Measurements from ENCODE around the gene CEBPZ. TPM values are rescaled to one million over a fixed set of nuclear protein-coding genes. Genes with fewer than 3 reads are reported as not detected.

Gene CEBPZ
- total RNA-seq, 1 experiment from 2014 or later, result 47.8 TPM

- ATAC-seq, result no peak
- H3K9ac ChIP-seq (ENCODE audit: low read length), result no peak overlapping the region
- H3K4me2 ChIP-seq (ENCODE audit: low read length), result no peak overlapping the region
- DNase-seq (ENCODE audit: low read depth, low spot score), result no peak
- H3K4me3 ChIP-seq (replicated peaks in 1 of 2; ENCODE audit: low read depth in 1 of 2, low read length in 2 of 2), result no peak overlapping the region
- H3K79me2 ChIP-seq (ENCODE audit: insufficient read depth, low read length), result no peaks in the 10 kb centered on the region
- H3K9me2 ChIP-seq (ENCODE audit: insufficient read depth), result no peaks in the 10 kb centered on the region
- no peak overlapping the region for H3K27ac ChIP-seq (ENCODE audit: low read depth, low read length)
- TF ChIP-seq ZFX (IDR thresholded peaks at IDR 0.05), result no peak
- TF ChIP-seq MAX (IDR thresholded peaks at IDR 0.05), result no peak
- no peak for TF ChIP-seq ELF1 (IDR thresholded peaks at IDR 0.05; ENCODE audit: borderline replicate concordance, low read depth)
- TF ChIP-seq ATF3 (IDR thresholded peaks at IDR 0.05), result no peak
- no peak for TF ChIP-seq JUND (IDR thresholded peaks at IDR 0.05)
- TF ChIP-seq ZNF274 (IDR thresholded peaks at IDR 0.05; ENCODE audit: low read depth, low read length), result no peak
- TF ChIP-seq YY1 (IDR thresholded peaks at IDR 0.05; ENCODE audit: extremely low read depth, insufficient replicate concordance, low read depth, low read length), result no peak
- no peak for TF ChIP-seq EGR1 (IDR thresholded peaks at IDR 0.05; ENCODE audit: low read depth)
- no peak for TF ChIP-seq EZH2phosphoT487 (IDR thresholded peaks at IDR 0.05; ENCODE audit: borderline replicate concordance)
- TF ChIP-seq FOSL1 (IDR thresholded peaks at IDR 0.05; ENCODE audit: low read depth), result no peak
- no peak for TF ChIP-seq ZBTB33 (IDR thresholded peaks at IDR 0.05; ENCODE audit: extremely low read depth, insufficient replicate concordance, low read length)
- TF ChIP-seq CEBPB (IDR thresholded peaks at IDR 0.05; ENCODE audit: low read depth), result no peak
- TF ChIP-seq POLR2AphosphoS5 (IDR thresholded peaks at IDR 0.05; ENCODE audit: low read depth, low read length), result no peak
- TF ChIP-seq CBX3 (IDR thresholded peaks at IDR 0.05; ENCODE audit: low read depth), result no peak
- H3K36me3 ChIP-seq (ENCODE audit: control insufficient read depth in 1 of 2, insufficient read depth in 2 of 2, low read length in 2 of 2), result no peaks in the 10 kb centered on the region
- CTCF ChIA-PET, result interaction anchor here (2.6 kb wide), 1 partner anchor 11 kb away, joined by 7 read pairs; no protein-coding TSS in a partner anchor
- H3K4me1 ChIP-seq (ENCODE audit: control insufficient read depth in 1 of 2, insufficient read depth in 2 of 2, low read length in 2 of 2), result peaks cover 14 to 26% of the 10 kb centered on the region in 2 experiments
- no TSS peak for BruUV-seq (replicated peaks)
- H4K20me1 ChIP-seq (ENCODE audit: insufficient read depth), result no peaks in the 10 kb centered on the region
- intact Hi-C loops (cut with micrococcal nuclease), result no loop called here
- H2AFZ ChIP-seq (ENCODE audit: low read depth, low read length, poor library complexity, severe bottlenecking), result no peak overlapping the region
- POLR2A ChIA-PET, result no interaction called here
- no peaks in the 10 kb centered on the region for H3K27me3 ChIP-seq (ENCODE audit: insufficient read depth, low read length)
- RAD21 ChIA-PET (ENCODE audit: low non-redundant PET in 1 of 2, low total read pairs in 2 of 2, uncharacterized antibody in 2 of 2, unreplicated experiment in 2 of 2), result no interaction called here
- H3K9me3 ChIP-seq (ENCODE audit: control insufficient read depth in 1 of 2, insufficient read depth in 1 of 2, low read depth in 1 of 2, low read length in 2 of 2), result no peaks in the 10 kb centered on the region
Measured at GRCh38 chr2:37191253-37191652, 40.1 kb downstream of the CEBPZ start.
